GM12865 (cell line): ENCODE measurements around the gene CCDC91.

Source experiments
- DNase-seq: peaks from one replicate; pipeline ENCODE4 v3.0.0; 2010; ENCODE audit warnings: low read depth
- H3K4me3 ChIP-seq: 2 replicates; pipeline ENCODE4 v1.5.1; 2011; ENCODE audit warnings: mild to moderate bottlenecking, low read depth, low read length, control low read depth
- CTCF ChIP-seq: IDR thresholded peaks from 2 replicates; pipeline ENCODE4 v1.5.1; 2011; ENCODE audit warnings: low read length, control low read depth, low read depth, inconsistent platforms; ENCODE audit not compliant: insufficient read depth; ENCODE audit errors: missing control alignments

CCDC91 gene

GRCh38 chr12:28171356-28172060 is 18.7 kb upstream of the CCDC91 start:
- no peak overlapping the region for H3K4me3 ChIP-seq
- no peak for TF ChIP-seq CTCF
- DNase-seq: no peak

- peak; percentile 37 for TF ChIP-seq CTCF
- no peak overlapping the region for H3K4me3 ChIP-seq
- peak; percentile 25 for DNase-seq
Observed at GRCh38 chr12:28172434-28173030, 17.7 kb upstream of the CCDC91 start.

GRCh38 chr12:28173440-28173839 is 16.8 kb upstream of the CCDC91 start:
- peak; percentile 11 for DNase-seq
- no peak for TF ChIP-seq CTCF
- H3K4me3 ChIP-seq: no peak overlapping the region

GRCh38 chr12:28175098-28175589 is 15.1 kb upstream of the CCDC91 start:
- H3K4me3 ChIP-seq: no peak overlapping the region
- TF ChIP-seq CTCF: no peak
- DNase-seq: no peak

- no peak for DNase-seq
- H3K4me3 ChIP-seq: no peak overlapping the region
- TF ChIP-seq CTCF: no peak
Observed at GRCh38 chr12:28176295-28176694, 14.0 kb upstream of the CCDC91 start.

- no peak for TF ChIP-seq CTCF
- no peak for DNase-seq
- no peak overlapping the region for H3K4me3 ChIP-seq
Observed at GRCh38 chr12:28177461-28177860, 12.8 kb upstream of the CCDC91 start.
